NCI-H1930 (cell line): Measurements from ENCODE around the gene PRKG1.
A peak's percentile ranks its signal among the peaks of the same experiment; 100 is the strongest.
"Not testable (repeated sequence)": the region's sequence is repeated elsewhere in the genome, so short reads cannot be mapped to it uniquely, and the experiment has no call there.

ENCODE experiments used
- DNase-seq, 2 experiments: peaks; one replicate each; lab custom pipeline; 2025; lab: John Stamatoyannopoulos, UW

The PRKG1 gene

DNA sequence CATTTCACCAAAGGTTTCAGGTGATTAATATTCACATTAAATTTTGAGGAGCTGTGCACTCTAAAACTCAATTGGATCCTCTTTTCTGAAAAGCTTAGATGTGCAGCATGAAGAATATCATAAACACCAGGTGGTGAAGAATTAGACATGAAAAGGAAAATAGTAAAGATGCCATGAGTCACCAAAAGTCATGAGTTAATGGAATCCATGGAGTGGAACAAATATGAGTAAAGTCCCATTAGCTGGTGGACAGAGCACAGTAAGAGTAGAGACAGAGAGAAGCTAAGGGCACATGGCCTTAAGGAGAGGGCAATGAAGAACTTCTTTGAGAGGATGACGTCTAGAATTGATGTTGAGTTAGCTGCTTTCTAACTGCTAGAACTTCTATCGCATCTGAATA is 353.5 kb downstream of the PRKG1 start:
- DNase-seq = no peak

DNA sequence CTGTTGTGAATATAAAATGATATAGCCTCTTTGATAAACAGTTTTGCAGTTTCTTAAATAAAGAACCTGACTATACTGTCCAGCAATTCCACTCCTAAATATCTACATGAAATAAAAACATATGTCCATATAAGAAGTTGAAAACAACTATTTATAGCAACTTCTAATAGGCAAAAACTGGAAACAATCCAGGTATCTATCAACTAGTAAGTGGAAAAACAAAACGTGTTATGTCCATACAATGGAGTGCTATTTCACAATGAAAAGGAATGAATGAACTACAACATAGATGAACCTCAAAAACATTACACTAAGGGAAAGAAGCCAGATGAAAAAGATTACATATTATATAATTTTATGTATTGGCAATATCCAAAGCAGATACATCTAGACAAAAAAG is 356.2 kb downstream of the PRKG1 start:
- no peak for DNase-seq

DNA sequence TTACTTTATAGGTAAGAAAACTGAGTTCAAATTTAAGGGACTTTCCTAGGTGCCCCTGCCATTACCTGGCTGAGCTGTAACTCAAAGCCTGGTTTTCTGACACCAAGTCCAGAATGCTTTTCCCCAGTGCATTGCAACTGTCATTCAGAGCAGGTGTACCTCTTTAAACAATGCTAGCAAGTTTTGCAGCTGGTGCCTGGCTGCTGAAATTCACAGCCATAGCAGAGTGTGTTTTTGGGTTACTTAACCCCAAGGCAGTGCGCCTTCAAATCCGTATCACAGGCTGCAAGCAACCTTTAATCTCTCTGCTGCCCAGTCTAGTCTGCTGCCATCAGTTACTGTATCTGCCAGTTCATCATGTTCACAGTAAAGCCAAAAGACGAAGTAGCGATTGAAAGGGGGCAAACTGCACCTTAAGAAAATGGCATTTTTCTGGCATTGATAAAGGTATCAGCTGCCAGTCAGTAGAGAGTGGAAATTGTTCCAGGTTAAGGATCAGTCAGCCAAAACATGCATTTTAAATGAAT is 359.7 kb downstream of the PRKG1 start:
- no peak for DNase-seq

DNA sequence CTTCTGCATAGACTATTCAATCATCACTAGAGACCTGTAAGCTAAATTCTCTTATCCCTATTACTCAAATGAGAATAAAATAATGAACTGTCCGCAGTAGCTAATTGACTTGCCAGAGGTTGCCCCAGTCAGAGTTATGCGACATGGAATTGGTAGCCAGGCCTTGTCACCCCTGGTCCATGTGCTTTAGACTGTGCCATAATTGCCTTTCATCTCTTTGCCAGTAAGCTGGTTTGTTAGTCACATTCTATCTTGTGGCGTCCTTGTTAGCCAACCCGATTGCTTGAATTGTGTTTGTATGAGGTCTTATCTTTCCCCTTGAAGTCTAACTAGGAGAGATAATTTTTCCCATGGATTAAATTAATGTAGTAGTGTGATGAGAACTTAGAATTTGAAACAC is 362.5 kb downstream of the PRKG1 start:
- no peak for DNase-seq

DNA sequence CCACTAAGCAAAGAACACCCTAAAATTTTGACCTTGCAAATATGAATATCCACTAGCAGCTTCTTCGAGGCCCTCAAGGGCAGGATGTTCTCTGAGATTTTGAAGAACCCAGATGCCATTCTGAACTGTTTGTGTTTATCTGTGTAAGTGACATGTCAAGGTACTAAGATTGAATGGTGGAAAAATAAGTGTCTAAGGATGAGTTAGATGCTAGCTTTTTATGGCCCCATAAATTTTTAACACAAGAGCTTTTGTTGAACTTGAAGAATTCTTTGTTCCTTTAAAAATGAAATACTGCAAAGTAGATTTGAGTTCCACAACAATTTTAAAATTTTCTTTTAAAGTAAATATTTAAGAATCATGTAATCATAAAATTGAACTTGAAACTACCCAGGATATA is 365.4 kb downstream of the PRKG1 start:
- DNase-seq = no peak

DNA sequence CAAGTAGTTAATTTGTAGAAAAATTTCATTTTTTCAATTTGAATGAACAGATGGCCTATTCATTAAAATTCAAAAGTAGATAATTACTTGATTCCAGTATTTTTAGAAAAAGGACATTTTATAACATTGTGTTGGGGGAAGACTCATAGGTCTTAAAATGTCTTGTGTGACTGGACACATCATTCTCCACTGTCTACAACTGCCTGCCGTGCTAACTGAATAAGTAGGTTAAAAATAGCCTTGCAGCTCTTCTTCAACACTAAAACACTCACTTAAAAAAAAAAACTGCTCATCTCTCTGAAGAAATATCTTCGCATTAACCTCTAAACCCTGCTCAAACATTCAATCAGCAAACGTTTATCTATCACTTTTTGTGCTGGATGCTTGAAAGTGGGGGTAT is 371.3 kb downstream of the PRKG1 start:
- DNase-seq = no peak

DNA sequence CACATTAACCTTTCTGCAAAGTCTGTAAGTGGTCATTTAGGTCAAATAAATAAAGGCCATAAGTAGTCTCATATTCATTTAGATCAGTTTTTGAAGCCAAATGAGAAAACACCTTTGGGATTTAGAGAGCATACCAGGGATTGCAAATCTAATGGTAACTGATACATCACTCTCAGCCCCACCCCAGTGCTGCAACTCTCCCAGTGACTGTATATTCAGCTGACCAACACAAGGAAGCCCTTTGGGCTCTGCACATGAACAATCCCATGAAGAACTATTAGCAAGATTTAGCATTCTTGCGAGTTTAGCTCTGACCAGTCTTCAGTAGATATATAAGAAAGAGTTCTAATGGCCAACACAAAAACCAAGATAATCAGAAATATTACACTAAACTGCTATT is 372.8 kb downstream of the PRKG1 start:
- DNase-seq = no peak

DNA sequence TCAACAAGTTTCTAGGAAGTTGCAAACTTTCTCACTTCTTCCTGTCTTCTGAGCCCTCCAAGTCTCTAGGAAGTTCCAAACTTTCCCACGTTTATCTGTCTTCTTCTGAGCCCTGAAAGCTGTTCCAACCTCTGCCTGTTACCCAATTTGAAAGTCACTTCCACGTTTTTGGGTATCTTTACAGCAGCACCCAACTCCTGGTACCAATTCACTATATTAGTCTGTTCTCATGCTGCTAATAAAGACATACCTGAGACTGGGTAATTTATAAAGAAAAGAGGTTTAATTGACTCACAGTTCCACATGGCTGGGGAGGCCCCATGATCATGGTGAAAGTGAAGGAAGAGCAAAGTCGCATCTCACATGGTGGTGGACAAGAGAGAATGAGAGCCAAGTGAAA is 381.5 kb downstream of the PRKG1 start:
- DNase-seq = not testable (repeated sequence)

DNA sequence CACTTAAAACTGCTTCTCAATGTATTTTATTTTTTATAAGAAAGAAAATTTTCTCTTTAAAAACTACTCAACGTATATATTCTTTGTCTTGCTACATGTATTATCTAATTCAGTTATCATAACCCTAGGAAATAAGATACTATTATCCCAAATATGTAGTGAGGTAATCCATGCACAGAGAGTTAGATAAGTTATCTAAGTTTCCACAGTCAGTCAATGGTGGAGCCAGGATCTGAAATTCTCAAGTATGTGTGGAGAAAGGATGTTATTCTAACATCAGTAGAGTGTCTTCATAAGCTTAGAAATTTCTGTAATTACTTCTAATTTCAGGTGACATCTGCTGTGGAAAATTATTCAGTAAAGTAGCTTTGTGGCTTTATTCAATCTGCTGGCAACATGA is 385.2 kb downstream of the PRKG1 start:
- DNase-seq = no peak

DNA sequence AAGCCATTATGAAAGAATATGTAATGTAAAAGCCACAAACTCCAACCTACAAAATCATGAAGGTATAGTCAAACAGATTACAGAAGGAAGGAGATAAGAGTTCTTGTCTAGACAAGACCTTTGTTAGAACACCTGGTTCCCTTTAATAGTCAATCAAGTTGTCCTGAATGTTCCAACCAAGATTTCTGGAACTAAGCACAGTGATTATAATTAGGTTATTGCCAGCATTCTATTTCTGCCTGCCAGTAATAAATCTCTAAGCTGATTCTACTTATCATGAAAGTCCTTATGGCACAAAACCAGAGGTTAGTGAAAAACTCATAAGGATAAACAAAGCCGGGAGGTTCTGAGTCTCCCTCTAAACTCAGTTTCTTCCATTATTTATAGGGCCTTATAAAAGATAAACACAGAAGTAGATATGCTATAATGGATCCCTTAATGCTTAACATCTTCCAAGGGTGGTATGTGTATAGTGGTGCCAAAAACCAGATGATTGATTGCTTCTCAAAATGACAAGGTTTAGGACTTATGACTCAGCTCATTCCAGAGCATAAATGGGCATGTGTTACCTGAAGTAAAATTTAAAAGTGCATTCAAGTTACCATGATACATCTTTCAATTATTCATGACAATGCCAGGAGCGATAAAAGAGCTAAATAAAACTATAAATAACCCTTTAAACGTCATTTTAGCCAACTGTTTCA is 387.9 kb downstream of the PRKG1 start:
- DNase-seq = no peak

DNA sequence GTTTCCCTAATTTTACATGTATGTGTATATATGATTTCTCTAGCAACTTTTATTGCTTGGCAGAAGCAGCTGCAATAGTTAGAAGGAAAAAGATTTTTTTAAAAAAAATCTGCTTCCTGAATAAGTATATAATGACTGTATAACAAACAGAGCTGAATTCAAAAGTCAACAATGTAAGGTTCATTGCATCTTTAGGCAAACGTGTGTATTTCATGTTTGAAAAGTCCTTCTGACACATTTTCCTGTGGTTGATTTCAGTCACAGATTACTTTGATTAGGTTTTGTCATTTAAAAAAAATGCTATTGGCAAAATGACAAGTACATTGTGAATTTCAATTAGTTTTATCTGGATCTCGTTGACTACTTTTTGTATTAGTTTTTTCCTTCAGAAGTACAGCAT is 394.1 kb downstream of the PRKG1 start:
- DNase-seq = peak; percentile 2 to 7

DNA sequence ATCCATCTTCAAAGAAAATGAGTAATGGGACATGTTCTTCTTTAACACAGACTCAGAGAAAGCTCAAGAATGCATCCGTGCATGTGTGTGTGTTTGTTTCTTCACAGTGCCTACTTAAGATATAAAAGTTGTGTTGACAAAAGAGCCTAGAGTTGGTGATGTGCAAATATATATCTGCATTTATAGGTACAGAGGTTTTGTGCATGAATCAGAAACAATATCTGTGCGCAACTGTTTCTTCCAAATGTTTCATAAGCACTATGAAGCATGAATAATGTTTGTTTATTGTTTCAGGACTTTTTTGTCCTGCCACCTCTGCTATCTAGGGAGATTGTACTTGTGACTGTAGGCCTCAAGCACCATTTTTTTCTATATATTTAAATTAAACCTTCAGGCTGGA is 395.4 kb downstream of the PRKG1 start:
- DNase-seq = no peak

DNA sequence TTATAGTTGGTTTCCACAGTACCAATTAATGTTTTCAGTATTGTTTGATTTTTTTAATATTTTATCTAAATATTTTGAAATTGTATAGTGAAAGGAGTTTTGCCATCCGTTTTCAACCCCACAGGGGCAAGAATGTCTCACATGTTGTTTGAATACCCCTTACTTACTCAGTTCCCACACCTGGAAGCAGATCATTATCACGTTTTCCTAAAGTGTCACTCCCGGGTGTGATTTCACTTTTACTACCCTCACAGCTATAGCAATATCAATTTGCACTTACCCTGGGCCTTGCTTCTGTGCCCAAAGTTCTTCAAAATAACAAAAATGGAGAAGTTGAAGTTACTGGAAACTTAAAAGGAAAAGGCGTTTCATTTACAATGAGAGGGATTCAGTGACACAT is 397.0 kb downstream of the PRKG1 start:
- no peak for DNase-seq

DNA sequence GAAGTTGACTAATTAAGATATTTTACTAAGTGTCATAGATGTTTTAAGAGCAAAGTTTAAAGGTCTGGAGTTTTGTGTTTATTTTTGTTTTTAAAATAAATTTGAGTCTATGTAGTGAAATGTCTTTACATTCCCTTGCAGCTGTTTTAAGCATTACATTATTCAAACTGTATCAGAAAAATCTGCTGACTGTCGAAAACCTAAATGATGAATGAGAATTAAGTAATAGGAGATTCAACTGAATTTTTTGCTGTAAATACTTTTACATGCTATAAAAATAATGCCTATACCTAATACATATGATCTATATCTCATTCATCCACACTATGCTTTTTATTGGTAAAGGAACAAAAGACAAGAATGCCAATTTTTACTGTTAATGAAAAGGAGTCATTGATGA is 397.9 kb downstream of the PRKG1 start:
- no peak for DNase-seq

DNA sequence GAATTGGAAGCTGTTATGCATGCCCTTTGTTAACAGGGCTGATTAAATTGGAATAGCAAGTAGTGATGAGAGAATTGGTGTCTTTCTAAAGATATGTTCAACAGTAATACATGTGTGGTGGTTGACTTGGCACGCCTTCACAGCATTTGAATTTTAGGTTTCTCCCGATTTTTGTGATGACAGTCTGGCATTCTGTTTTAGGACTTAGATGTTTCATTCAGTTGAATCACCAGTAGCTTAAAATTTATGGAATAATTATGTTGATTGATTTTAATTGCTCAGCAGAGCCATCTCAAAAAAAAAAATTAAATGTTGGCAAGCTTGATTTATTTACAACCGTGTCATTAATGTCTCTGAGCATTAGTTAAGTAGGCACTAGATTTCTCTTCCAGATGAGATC is 405.4 kb downstream of the PRKG1 start:
- DNase-seq = no peak

DNA sequence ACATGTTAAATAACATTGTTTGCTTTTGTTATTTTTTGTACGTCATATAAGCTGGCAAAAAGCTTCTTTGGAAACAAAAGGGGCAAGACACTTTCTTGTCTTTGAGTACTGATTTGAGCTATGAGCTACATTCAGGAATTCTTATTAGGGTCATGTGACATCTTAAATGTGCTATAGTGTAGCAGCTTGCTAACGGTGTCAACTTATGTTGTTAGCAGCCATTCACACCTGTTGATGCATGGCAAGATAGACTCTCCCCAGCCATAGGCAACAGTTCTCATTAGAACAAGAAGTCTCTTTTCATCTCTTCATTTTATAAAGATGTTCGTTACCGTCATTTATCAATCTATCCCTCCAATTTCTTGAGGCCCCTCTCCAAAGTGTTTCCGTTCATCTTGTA is 411.4 kb downstream of the PRKG1 start:
- no peak for DNase-seq

DNA sequence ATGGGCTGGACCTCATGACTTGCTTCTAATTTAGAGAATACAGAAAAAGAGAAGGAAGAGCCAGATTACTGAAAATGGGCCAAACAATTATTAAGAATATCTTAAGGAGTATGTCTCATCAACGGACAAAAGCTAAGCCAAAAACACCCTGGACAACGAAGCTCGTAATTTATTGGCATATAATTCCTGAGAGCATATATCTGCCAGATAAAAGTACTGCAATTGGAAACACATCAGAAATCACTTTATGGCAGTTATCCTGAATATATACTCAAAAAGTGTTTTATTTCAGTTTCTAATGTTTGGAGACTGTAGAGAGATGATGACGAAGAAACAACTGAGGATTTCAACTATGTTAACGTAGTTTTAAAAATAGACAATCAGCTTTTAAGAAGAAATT is 413.3 kb downstream of the PRKG1 start:
- DNase-seq = no peak

DNA sequence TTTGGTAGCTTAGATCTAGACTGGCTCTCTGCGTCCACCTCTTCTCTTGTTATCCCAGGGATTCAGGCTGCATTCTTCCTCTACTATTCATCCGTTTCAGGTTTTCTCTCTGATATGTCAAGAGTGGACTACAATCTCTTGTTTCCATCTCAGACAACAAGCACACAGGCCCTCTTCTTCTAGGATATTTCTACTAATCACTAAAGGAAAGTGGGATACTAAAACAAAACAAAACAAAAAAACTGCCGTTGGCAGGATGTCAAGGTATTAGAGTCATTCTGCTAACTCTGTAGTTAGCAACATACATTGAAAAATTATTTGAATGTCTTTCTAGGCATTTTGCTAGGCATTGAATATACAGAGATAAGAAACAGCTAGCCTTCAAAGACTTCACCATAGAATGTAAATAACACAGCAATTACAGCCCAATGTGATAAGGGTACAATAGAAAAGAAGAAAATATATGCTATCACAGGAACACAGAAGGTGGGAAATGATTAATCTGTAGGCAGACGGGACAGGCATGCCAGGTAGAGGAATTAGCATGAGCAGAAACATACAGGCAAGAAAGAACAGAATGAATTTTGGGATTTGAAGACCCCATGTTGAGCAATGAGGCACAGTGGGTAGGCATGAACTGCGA is 414.6 kb downstream of the PRKG1 start:
- DNase-seq = no peak

DNA sequence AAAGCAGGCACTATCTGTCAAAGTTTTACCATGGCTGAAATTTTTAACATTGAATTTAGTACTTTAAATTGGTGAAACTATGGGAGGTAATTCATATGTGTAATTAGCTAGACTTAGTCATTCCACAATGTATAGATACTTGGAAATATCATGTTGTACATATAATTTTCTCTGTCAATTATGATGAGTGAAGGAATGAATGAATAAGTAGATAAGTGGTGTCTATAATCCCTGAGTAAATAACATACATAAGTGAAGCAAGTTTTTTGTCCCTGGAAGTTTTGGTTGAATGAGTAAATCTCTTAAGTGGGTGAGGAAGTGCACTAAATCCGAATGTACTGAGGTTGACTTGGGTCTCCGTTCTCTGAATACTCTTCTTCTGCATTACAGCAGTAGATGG is 424.1 kb downstream of the PRKG1 start:
- no peak for DNase-seq

DNA sequence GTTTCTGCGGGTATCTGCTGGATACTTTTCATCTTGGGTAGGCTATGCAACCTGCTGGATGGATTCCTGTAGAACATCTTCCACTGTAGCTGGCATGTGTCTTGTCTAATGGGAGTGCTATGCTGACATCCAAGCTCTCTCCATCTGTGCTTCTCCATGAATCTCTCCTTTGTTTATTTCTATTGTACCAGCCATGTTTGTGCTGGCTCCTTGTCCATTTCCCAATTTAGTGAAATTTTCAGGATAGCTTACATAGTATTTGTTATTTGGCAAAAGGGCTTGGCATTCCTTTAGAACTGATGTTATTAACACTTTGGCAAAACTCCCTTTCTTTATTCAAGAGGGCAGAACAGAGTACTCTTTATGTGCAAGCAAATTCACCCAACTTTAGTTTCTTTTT is 427.1 kb downstream of the PRKG1 start:
- DNase-seq = no peak

DNA sequence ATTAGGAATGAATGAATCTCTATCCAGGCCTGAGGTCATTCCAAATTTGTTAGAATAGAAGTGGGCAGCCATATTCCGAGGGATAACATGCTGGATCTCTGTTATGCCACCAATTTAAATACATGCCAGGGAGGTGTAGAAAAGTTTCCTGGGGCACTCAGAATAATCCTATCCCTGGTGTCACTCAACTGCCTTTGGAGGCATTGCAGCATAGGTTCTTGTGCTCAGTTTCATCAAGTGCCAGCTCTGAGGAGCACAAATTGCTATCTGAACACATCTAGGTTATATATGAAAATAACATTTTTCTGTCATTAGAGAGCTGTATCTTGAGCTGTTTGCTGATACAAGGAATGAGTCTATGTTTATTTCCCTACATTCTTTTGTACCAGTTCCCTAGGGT is 427.8 kb downstream of the PRKG1 start:
- DNase-seq = no peak

DNA sequence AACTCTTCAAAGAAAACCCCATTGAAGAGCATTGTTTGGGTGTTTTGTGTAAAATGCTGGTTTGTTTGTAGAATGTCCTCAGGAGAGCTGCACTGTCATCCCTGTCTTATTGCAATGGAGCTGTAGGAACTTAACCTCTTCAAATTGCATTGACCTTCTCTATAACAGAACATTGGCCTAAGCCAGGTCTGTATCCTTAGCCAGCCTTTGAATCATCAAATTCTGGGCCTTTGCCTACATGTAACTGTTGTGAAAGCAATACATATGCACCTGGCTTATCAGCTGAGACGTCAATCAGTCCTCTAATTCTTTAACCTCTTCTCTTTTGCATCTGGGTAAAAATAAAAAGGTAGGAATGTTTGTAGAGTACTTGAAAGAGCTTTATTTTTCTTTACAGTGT is 429.1 kb downstream of the PRKG1 start:
- no peak for DNase-seq

DNA sequence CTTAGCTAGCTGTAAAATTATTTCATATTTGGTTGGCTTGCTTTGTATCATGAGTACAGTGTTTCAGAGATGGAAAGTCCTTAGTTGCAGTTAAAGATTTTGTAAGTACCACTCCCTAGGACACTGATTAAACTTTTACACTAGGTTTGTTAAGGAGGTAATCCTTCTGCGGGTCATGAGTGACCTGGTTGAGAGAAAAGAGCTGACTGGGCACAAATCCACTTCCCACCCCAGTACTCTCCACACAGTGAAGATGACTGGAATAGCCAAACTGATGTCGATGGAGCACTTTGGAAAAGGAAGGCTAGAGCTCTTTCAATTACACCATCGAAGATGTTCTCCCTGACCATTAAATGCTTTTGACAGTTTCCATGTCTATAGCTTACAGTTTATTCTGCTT is 433.2 kb downstream of the PRKG1 start:
- DNase-seq = no peak

DNA sequence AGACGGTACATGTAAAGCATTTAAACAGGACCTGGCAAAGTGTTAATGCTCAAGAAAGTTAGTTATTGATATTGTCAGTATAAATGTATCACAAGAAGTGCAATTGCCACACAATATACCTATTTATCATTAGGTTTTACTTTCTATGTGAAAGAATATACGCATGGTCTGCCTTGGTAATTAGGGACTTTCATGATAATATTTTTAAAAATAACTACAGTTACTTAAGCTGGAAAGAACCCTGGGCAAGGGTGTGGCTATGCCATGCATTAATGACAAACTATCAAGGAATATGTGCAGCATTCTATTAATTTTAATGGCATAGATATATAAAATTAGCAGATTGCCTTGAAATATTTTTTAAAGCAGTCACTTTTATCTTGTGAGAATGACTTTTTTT is 433.9 kb downstream of the PRKG1 start:
- no peak for DNase-seq
